HG03175 (cell line): ENCODE data around the gene PHAX.
A peak's percentile ranks its signal among the peaks of the same experiment; 100 is the strongest.
"Not testable (repeated sequence)": the region's sequence is repeated elsewhere in the genome, so short reads cannot be mapped to it uniquely, and the experiment has no call there.

Experiments
- ATAC-seq: cut with Tn5 transposase; IDR thresholded peaks from one replicate; pipeline ENCODE4 v1.9.1; 2021; ENCODE audit warnings: mild to moderate bottlenecking, moderate library complexity; ENCODE audit not compliant: unreplicated experiment

Gene PHAX

GRCh38 chr5:126599971-126600630 is 646 bp upstream of the PHAX start:
- not testable (repeated sequence) for ATAC-seq

GRCh38 chr5:126603402-126603991 is 2.8 kb downstream of the PHAX start:
- no peak for ATAC-seq

- ATAC-seq = no peak
Measured at GRCh38 chr5:126605525-126605924, 4.8 kb downstream of the PHAX start.

- no peak for ATAC-seq
Measured at GRCh38 chr5:126610160-126610559, 9.4 kb downstream of the PHAX start.

GRCh38 chr5:126610616-126611015 is 9.9 kb downstream of the PHAX start:
- no peak for ATAC-seq

GRCh38 chr5:126613941-126614592 is 13.3 kb downstream of the PHAX start:
- ATAC-seq = no peak

GRCh38 chr5:126615286-126615685 is 14.5 kb downstream of the PHAX start:
- peak; percentile 92 for ATAC-seq

- ATAC-seq = not testable (repeated sequence)
Measured at GRCh38 chr5:126617603-126618002, 16.9 kb downstream of the PHAX start.

GRCh38 chr5:126619781-126620180 is 19.0 kb downstream of the PHAX start:
- ATAC-seq = no peak

GRCh38 chr5:126624534-126624933 is 23.8 kb downstream of the PHAX start:
- ATAC-seq = no peak

GRCh38 chr5:126628102-126628501 is 27.4 kb downstream of the PHAX start:
- ATAC-seq = no peak

GRCh38 chr5:126631920-126632319 is 31.2 kb downstream of the PHAX start:
- ATAC-seq = no peak

- no peak for ATAC-seq
Measured at GRCh38 chr5:126633552-126633951, 32.8 kb downstream of the PHAX start.

GRCh38 chr5:126635585-126635984 is 34.8 kb downstream of the PHAX start:
- ATAC-seq = no peak

GRCh38 chr5:126636956-126637355 is 36.2 kb downstream of the PHAX start:
- no peak for ATAC-seq

- ATAC-seq = no peak
Measured at GRCh38 chr5:126640866-126641265, 40.1 kb downstream of the PHAX start.

- no peak for ATAC-seq
Measured at GRCh38 chr5:126641387-126641786, 40.6 kb downstream of the PHAX start.

GRCh38 chr5:126645132-126645531 is 44.4 kb downstream of the PHAX start:
- no peak for ATAC-seq

GRCh38 chr5:126647071-126647470 is 46.3 kb downstream of the PHAX start:
- no peak for ATAC-seq

- no peak for ATAC-seq
Measured at GRCh38 chr5:126648471-126648870, 47.7 kb downstream of the PHAX start.

- not testable (repeated sequence) for ATAC-seq
Measured at GRCh38 chr5:126649057-126649456, 48.3 kb downstream of the PHAX start.

- ATAC-seq = not testable (repeated sequence)
Measured at GRCh38 chr5:126649709-126650108, 49.0 kb downstream of the PHAX start.
